Neuron (in vitro differentiated cells): ENCODE data around the gene MLKL.

Experiments
- H2AFZ ChIP-seq: one replicate; pipeline ENCODE4 v1.6.1; 2013; ENCODE audit warnings: low read depth, mild to moderate bottlenecking, inconsistent platforms, low read length, moderate library complexity
- H3K27me3 ChIP-seq: one replicate; pipeline ENCODE4 v1.6.1; 2013; ENCODE audit warnings: low read length; ENCODE audit not compliant: insufficient read depth
- H3K36me3 ChIP-seq: one replicate; pipeline ENCODE4 v1.6.1; 2013; ENCODE audit warnings: low read length; ENCODE audit not compliant: insufficient read depth
- H3K4me1 ChIP-seq: one replicate; pipeline ENCODE4 v1.6.1; 2013; ENCODE audit warnings: low read length; ENCODE audit not compliant: insufficient read depth
- H3K4me3 ChIP-seq: 2 replicates; pipeline ENCODE4 v1.5.1; 2013; ENCODE audit warnings: mild to moderate bottlenecking, low read length, moderate library complexity
- H3K9me3 ChIP-seq: one replicate; pipeline ENCODE4 v1.6.1; 2013; ENCODE audit warnings: low read length

MLKL gene

GRCh38 chr16:74738816-74739215 is 38.2 kb upstream of the MLKL start:
- Histone ChIP-seq H3K4me1 (peaks cover 22% of the 10 kb centered on the region), H3K27me3 (peaks cover 15% of the 10 kb centered on the region), H3K9me3 (no peaks in the 10 kb centered on the region), H3K4me3 (no peak overlapping the region), H2AFZ (no peak overlapping the region), H3K36me3 (no peaks in the 10 kb centered on the region)

- Histone ChIP-seq H3K4me1 (peaks cover 17% of the 10 kb centered on the region), H3K4me3 (no peak overlapping the region), H3K27me3 (peaks cover 15% of the 10 kb centered on the region), H3K9me3 (no peaks in the 10 kb centered on the region), H3K36me3 (no peaks in the 10 kb centered on the region), H2AFZ (no peak overlapping the region)
These were observed 37.5 kb upstream of the MLKL start for GRCh38 chr16:74738113-74738541.

DNA sequence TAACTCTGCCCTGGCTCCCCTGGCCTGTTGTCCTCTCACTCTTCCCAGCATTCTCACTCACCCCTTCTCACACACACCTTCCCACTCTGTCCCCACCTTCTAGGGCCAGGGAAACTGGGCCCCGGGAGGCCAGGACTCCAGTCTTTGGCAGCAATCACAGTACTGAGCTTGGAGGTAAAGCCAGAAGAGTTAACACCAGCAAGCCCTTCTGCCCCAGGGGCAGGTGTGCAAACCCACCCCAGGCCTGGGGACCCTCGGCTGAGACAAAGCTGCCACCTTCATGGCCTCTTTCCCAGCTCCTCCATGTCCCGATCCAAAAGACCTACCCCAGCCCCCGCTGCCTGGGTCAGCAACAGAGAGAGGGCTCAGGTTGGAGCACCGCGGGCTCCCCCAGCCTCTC is 36.9 kb upstream of the MLKL start:
- Histone ChIP-seq H3K9me3 (no peaks in the 10 kb centered on the region), H3K27me3 (peaks cover 15% of the 10 kb centered on the region), H3K4me1 (peaks cover 17% of the 10 kb centered on the region), H2AFZ (no peak overlapping the region), H3K4me3 (no peak overlapping the region), H3K36me3 (no peaks in the 10 kb centered on the region)

DNA sequence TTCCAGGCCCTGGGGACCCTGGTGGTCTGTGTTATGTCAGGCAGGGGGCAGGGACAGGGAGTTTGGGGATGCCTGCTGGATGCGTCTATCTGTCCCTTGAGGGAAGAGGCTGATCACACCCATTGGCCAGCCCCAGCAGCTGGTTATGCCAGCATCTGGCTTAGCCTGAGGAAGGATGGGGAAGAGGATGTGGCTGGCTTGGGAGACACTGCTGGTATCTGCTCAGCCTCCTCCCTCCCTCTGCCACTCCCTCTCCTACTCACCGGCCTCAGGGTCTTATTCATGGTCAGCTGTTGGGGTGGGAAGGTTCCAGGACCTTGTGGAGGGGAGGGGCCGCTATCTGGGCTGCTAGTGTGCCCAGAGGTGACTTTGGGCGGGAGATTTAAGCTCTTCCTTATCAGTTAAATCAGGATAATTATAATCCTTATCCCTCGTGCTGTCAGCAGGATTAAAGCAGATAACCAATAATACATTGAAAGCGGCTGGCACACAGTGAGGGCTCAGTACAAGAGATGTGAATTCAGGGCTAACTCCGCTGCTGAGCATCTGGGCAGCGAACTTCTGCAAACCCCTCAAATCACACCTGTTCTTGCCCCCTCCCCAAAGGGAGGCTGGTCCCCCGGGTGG is 36.0 kb upstream of the MLKL start:
- no peaks in the 10 kb centered on the region for H3K9me3 ChIP-seq
- H3K4me3 ChIP-seq: no peak overlapping the region
- peaks cover 17% of the 10 kb centered on the region for H3K4me1 ChIP-seq
- H3K36me3 ChIP-seq: no peaks in the 10 kb centered on the region
- H3K27me3 ChIP-seq: peaks cover 15% of the 10 kb centered on the region
- H2AFZ ChIP-seq: no peak overlapping the region

DNA sequence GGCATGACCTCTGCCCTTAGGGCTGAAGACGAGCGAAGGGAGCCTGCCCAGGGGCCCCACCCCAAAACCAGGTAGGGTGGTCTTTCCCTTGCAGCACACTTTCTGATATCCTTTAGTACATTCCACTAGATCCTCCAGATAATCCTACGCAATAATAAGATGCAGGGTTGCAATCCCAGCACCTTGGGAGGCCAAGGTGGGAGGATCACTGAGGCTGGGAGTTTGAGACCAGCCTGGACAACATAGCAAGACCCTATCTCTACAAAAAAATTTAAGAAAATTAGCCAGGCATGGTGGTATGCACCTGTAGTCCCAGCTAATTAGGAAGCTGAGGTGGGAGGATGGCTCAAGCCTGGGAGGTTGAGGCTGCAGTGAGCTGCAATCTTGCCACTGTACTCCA is 34.9 kb upstream of the MLKL start:
- Histone ChIP-seq H2AFZ (no peak overlapping the region), H3K36me3 (no peaks in the 10 kb centered on the region)

DNA sequence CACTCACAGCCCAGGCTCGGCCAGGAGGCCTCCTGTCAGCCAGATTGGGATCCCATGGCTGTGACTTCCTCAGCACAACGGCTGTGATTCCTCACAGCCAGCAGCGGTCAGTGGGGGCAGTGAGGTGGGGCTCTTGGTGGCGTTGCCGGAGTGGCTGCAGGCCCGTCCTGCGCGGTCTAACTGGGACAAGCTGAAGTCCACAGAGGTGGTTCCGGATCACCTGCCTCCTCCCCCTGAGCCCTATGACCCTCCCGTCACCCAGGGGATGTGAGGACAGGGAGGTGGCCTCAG is 34.4 kb upstream of the MLKL start:
- peaks cover 15% of the 10 kb centered on the region for H3K27me3 ChIP-seq
- no peak overlapping the region for H3K4me3 ChIP-seq
- H2AFZ ChIP-seq: no peak overlapping the region
- no peaks in the 10 kb centered on the region for H3K9me3 ChIP-seq
- H3K4me1 ChIP-seq: peaks cover 17% of the 10 kb centered on the region
- no peaks in the 10 kb centered on the region for H3K36me3 ChIP-seq

More for the DNA sequence above, 34.9 kb upstream of the MLKL start:
- H3K4me1 ChIP-seq: peaks cover 17% of the 10 kb centered on the region
- H3K9me3 ChIP-seq: no peaks in the 10 kb centered on the region
- H3K4me3 ChIP-seq: no peak overlapping the region
- peaks cover 15% of the 10 kb centered on the region for H3K27me3 ChIP-seq

DNA sequence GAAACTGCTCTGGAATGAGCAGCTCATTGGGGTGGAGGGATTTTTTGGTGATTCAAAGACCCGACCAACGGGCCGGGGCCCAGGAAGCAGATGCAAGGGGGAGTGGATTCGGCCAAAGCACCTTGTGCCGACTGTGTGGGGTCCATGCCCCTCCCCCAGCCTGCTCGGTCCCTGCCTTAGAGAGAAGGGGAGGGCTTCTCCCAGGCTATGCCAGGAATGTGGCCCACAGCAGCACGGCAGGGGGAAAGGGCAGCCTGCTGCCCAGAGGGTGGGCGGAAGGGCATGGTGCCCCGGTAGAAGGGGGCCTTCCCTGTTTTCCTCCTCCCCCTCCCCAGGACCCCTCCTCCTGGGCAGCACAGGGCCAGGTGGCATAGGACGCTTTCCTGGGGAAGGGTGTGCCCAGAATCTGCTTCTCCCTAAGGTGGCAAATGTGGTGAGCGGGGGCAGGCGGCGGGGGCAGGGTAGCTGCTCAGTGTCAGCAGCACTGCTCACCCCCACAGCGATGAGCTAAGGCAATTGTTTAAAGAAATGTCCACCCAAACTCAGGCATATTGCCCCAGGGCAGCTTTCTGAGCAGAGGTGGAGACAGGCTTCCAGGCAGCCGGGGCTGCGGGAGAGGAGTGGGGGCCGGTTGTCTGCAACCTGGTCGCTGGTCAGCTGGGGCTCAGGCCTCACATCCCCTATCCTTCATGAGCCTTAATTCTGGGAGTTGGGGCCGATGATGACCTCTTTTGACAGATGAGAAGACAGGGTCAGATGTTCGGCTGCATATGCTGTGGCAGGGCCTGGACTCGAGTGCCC is 33.9 kb upstream of the MLKL start:
- Histone ChIP-seq H2AFZ (no peak overlapping the region), H3K27me3 (peaks cover 15% of the 10 kb centered on the region), H3K4me3 (no peak overlapping the region), H3K9me3 (no peaks in the 10 kb centered on the region), H3K4me1 (peaks cover 17% of the 10 kb centered on the region), H3K36me3 (no peaks in the 10 kb centered on the region)

- Histone ChIP-seq H2AFZ (no peak overlapping the region), H3K9me3 (no peaks in the 10 kb centered on the region), H3K4me1 (peaks cover 14% of the 10 kb centered on the region), H3K4me3 (no peak overlapping the region), H3K36me3 (no peaks in the 10 kb centered on the region), H3K27me3 (peaks cover 6% of the 10 kb centered on the region)
These were observed 32.2 kb upstream of the MLKL start for GRCh38 chr16:74732707-74733350.

GRCh38 chr16:74731853-74732477 is 31.3 kb upstream of the MLKL start:
- Histone ChIP-seq H2AFZ (no peak overlapping the region), H3K27me3 (peaks cover 6% of the 10 kb centered on the region), H3K9me3 (peaks cover 5% of the 10 kb centered on the region), H3K36me3 (no peaks in the 10 kb centered on the region), H3K4me1 (peaks cover 14% of the 10 kb centered on the region), H3K4me3 (no peak overlapping the region)

GRCh38 chr16:74729783-74730683 is 29.4 kb upstream of the MLKL start:
- peaks cover 9% of the 10 kb centered on the region for H3K9me3 ChIP-seq
- no peaks in the 10 kb centered on the region for H3K27me3 ChIP-seq
- peaks cover 10% of the 10 kb centered on the region for H3K4me1 ChIP-seq
- H3K4me3 ChIP-seq: no peak overlapping the region
- H3K36me3 ChIP-seq: no peaks in the 10 kb centered on the region
- no peak overlapping the region for H2AFZ ChIP-seq

- no peaks in the 10 kb centered on the region for H3K27me3 ChIP-seq
These were observed 27.2 kb upstream of the MLKL start for GRCh38 chr16:74727903-74728302.

DNA sequence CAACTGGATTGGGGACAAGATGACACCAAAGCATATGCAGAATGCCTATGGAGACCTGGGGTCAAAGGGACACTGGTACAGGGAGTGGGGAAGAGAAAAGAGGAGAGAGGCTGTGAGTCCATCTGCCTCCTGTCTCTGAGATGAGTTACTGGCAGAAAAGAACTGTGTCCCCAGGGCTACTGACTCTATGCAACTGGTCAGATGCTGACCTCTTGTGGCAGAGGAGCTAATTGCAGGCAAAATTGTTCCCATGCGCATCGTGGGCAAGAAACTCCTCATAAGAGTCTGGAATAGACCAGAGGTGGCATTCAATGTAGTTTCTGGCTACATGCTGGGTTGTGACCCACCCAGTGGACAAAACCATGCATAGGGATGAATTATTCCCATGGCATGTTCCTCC is 26.1 kb upstream of the MLKL start:
- no peak overlapping the region for H3K4me3 ChIP-seq
- H3K4me1 ChIP-seq: peaks cover 5% of the 10 kb centered on the region
- peaks cover 9% of the 10 kb centered on the region for H3K9me3 ChIP-seq
- H2AFZ ChIP-seq: no peak overlapping the region
- no peaks in the 10 kb centered on the region for H3K36me3 ChIP-seq
- no peaks in the 10 kb centered on the region for H3K27me3 ChIP-seq

More at GRCh38 chr16:74727903-74728302, 27.2 kb upstream of the MLKL start:
- Histone ChIP-seq H3K9me3 (peaks cover 9% of the 10 kb centered on the region), H3K4me1 (peaks cover 5% of the 10 kb centered on the region), H3K4me3 (no peak overlapping the region), H2AFZ (no peak overlapping the region), H3K36me3 (no peaks in the 10 kb centered on the region)
